ENCODE results near the gene DNASE1. TPM values are rescaled to one million over a fixed set of nuclear protein-coding genes. Genes with fewer than 3 reads are reported as not detected.

The DNASE1 gene
- total RNA-seq, 4 donors from 2014 or later: 2.5 to 7.3 (median 3.5) TPM

GRCh38 chr16:3673201-3673600 lies 18.7 kb downstream of the DNASE1 start:
- no peak for TF ChIP-seq POLR2A (IDR thresholded peaks at IDR 0.05)
- TF ChIP-seq, protein P1, sequence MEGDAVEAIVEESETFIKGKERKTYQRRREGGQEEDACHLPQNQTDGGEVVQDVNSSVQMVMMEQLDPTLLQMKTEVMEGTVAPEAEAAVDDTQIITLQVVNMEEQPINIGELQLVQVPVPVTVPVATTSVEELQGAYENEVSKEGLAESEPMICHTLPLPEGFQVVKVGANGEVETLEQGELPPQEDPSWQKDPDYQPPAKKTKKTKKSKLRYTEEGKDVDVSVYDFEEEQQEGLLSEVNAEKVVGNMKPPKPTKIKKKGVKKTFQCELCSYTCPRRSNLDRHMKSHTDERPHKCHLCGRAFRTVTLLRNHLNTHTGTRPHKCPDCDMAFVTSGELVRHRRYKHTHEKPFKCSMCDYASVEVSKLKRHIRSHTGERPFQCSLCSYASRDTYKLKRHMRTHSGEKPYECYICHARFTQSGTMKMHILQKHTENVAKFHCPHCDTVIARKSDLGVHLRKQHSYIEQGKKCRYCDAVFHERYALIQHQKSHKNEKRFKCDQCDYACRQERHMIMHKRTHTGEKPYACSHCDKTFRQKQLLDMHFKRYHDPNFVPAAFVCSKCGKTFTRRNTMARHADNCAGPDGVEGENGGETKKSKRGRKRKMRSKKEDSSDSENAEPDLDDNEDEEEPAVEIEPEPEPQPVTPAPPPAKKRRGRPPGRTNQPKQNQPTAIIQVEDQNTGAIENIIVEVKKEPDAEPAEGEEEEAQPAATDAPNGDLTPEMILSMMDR (IDR thresholded peaks at IDR 0.05 in 4 of 5, conservative IDR thresholded peaks at IDR 0.05 in 1 of 5): no peak
- Histone ChIP-seq H3K27ac (no peak overlapping the region), H3K4me3 (no peak overlapping the region), H3K9me3 (no peaks in the 10 kb centered on the region), H3K36me3 (peaks cover 0 to 83% of the 10 kb centered on the region in 2 donors), H3K4me1 (no peaks in the 10 kb centered on the region), H3K27me3 (no peaks in the 10 kb centered on the region)
- DNase-seq (no peak), ATAC-seq (no peak)
- in situ Hi-C loops (cut with MboI; ENCODE audit: low sequenced_read_pairs in 4 of 4): no loop called here
- intact Hi-C loops (cut with DNase I; ENCODE audit: low total_unique reads): no loop called here

- H3K4me1 ChIP-seq: no peaks in the 10 kb centered on the region
- in situ Hi-C loops (cut with MboI; ENCODE audit: low sequenced_read_pairs in 4 of 4): no loop called here
- intact Hi-C loops (cut with DNase I; ENCODE audit: low total_unique reads): no loop called here
- TF ChIP-seq, protein P1 (IDR thresholded peaks at IDR 0.05 in 4 of 5, conservative IDR thresholded peaks at IDR 0.05 in 1 of 5): no peak
- no peak for TF ChIP-seq POLR2A (IDR thresholded peaks at IDR 0.05)
- no peaks in the 10 kb centered on the region for H3K27me3 ChIP-seq
- no peak for ATAC-seq
- DNase-seq: no peak
- no peak overlapping the region for H3K4me3 ChIP-seq
- peaks cover 0 to 82% of the 10 kb centered on the region in 2 donors for H3K36me3 ChIP-seq
- H3K27ac ChIP-seq: no peak overlapping the region
- H3K9me3 ChIP-seq: no peaks in the 10 kb centered on the region
These were observed 19.3 kb downstream of the DNASE1 start for GRCh38 chr16:3673676-3674377.

DNA sequence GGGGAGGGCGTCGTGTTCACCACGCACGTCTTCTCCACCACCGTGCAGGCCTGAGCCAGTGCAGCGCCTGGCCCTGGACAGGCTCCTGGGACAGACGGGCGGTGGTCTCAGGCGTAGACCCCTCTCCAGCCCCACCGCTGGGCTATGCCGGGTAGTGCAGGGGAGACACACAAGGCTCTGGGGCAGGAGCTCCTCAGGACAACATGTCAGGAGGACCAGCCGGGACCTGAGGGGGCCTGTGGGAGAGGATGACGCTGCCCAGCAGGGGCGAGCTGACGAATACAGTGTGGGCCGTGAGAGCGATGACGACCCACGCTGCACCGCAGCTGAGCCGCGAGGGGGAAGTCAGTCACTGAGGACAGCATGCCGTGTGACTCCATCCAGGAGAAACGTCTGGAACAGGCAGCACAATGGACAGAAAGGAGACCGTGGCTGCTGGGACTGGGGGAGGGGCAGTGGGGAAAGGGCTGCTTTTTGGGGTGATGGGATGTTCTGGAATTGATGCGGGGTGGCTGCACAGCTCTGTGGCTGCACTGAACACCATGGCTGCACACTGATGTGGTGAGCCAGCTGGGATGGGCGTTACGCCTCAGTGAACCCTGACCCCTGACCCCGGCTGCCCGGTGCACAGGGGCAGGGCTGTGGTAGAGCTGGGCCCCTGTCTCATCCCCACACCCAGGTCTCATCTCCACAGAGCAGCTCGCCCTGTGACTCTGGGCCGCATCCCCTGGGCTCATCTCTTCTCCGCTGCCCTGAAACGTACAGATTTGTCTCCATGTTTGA lies 20.2 kb downstream of the DNASE1 start:
- ATAC-seq: no peak
- H3K27ac ChIP-seq: no peak overlapping the region
- H3K9me3 ChIP-seq: no peaks in the 10 kb centered on the region
- in situ Hi-C loops (cut with MboI; ENCODE audit: low sequenced_read_pairs in 4 of 4) (loop anchor here in 1 of 4 donors (25.0 kb wide), 1 partner anchor 213 kb away; the partner anchor contains the start of gene CREBBP), intact Hi-C loops (cut with DNase I; ENCODE audit: low total_unique reads) (no loop called here)
- no peaks in the 10 kb centered on the region for H3K27me3 ChIP-seq
- no peaks in the 10 kb centered on the region for H3K4me1 ChIP-seq
- H3K36me3 ChIP-seq: peaks cover 0 to 84% of the 10 kb centered on the region in 2 donors
- TF ChIP-seq POLR2A (IDR thresholded peaks at IDR 0.05): no peak
- TF ChIP-seq, protein P1 (IDR thresholded peaks at IDR 0.05 in 4 of 5, conservative IDR thresholded peaks at IDR 0.05 in 1 of 5): no peak
- H3K4me3 ChIP-seq: no peak overlapping the region
- DNase-seq: no peak

DNA sequence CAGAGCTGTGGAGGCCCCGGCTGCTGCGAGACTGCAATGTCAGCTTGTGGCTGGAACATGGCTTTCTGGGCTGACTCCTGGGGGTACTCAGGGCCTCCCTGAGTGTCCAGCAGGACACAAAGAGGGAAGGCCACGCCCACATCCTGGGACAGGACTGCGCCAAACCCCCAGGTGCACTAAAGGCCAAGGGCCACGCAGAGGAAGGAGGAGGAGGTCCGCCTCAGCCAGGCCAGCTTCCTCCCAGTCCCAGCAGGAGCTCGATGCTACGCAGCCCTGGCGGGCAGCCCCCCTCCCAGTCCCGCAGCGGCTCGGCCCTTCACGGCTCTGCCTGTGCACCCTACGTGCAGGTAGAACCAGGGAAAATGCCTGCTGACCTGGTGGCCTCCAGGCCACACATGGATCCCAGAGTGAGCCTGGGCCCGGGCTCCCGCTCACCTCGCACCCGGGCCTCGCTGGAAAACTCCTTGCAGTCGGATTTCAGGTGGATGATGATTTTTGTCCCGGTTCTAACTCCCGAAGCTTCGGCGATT lies 21.2 kb downstream of the DNASE1 start:
- H3K27ac ChIP-seq: no peak overlapping the region
- TF ChIP-seq POLR2A (IDR thresholded peaks at IDR 0.05): no peak
- TF ChIP-seq, protein P1 (IDR thresholded peaks at IDR 0.05 in 4 of 5, conservative IDR thresholded peaks at IDR 0.05 in 1 of 5): no peak
- no peak for DNase-seq
- intact Hi-C loops (cut with DNase I; ENCODE audit: low total_unique reads): no loop called here
- no peak overlapping the region for H3K4me3 ChIP-seq
- H3K4me1 ChIP-seq: peaks cover 0 to 4% of the 10 kb centered on the region in 2 donors
- in situ Hi-C loops (cut with MboI; ENCODE audit: low sequenced_read_pairs in 4 of 4): loop anchor here in 1 of 4 donors (25.0 kb wide), 1 partner anchor 212 kb away; the partner anchor contains the start of gene CREBBP
- no peak for ATAC-seq
- no peaks in the 10 kb centered on the region for H3K9me3 ChIP-seq
- H3K36me3 ChIP-seq: peaks cover 0 to 84% of the 10 kb centered on the region in 2 donors
- H3K27me3 ChIP-seq: no peaks in the 10 kb centered on the region

Data from gastrocnemius medialis (tissue), 4 donors.